GM18519 (cell line): ENCODE data around the gene CLEC3B.
"Not testable (repeated sequence)": the region's sequence is repeated elsewhere in the genome, so short reads cannot be mapped to it uniquely, and the experiment has no call there.

Experiments used
- ATAC-seq: cut with Tn5 transposase; IDR thresholded peaks from one replicate; pipeline ENCODE4 v1.9.1; 2021; ENCODE audit warnings: mild to moderate bottlenecking, moderate library complexity; ENCODE audit not compliant: unreplicated experiment, low FRiP score

Gene CLEC3B, protein sequence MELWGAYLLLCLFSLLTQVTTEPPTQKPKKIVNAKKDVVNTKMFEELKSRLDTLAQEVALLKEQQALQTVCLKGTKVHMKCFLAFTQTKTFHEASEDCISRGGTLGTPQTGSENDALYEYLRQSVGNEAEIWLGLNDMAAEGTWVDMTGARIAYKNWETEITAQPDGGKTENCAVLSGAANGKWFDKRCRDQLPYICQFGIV

DNA sequence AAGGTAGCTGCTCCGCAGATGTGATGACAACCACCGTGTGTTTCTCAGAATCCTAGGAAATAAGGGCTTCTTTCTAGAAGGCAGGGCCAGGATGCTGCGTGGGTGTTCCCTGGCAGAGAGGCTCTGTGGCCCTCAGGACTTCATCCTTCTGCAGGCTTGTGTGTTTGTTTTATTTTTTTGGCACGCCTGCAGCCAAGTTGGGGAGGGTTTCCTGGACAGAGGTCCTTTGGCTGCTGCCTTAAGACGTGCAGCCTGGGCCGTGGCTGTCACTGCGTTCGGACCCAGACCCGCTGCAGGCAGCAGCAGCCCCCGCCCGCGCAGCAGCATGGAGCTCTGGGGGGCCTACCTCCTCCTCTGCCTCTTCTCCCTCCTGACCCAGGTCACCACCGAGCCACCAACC is at the start of gene CLEC3B:
TSS of gene CLEC3B (plus strand) at position 266 of the 400 bp plus-strand sequence. CDS start at position 326, 60 bp downstream.
- ATAC-seq = no peak

DNA sequence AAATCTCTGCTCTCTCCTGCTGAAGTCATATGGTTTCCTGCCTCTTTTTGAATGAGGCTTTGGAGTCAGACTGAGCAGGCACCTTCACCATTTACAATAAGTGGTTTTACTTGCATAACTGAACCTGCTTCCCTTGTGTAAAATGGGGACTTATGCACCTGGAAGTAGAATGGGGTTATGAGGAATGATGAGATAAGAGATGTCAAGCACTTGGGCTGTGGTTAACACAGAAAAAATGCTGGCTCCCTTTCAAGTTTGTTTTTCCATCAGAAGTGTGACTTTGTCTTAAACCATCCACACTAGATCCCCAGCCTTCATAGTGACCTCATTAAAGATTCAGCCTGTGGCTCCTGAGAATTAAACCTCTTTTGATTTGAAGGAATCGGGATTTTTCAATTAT is 44.9 kb upstream of the CLEC3B start:
- ATAC-seq = no peak

DNA sequence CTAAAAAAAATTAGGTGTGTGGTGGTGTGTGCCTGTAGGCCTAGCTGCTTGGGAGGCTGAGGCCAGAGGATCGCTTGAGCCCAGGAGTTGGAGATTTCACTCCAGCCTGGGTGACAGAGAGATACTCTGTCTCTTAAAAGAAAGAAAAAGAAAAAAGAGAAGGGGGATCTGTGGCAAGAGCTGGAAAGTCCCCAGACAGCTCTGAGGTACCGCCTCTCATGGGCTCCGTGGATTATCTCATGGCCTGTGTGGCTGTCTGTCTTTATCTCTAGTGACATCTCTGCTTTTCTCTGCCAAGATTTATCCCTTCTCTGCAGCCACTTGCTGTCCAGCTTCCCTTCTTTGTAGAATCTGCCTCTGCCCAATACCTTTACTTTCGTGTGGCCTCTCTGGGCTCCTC is 44.4 kb upstream of the CLEC3B start:
- ATAC-seq = no peak

DNA sequence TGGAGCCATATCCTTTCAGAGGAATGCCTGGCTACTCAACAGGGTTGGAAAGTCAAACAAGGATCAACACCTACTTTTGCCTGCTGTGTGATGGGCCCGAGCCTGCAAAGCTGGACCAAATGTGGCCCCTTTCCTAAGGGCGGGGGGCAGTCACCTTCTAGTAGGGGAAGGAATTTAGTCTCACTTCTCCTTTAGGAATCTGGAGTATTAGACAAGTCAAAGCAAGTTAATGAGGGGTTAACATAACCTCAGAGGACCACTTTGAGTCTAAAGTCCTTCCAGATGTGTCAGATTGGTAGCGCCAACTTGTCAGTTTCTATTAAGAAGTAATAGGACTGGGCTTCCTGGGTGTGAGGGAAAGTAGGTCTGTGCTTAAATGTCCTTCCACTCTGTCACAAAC is 43.3 kb upstream of the CLEC3B start:
- ATAC-seq = no peak

DNA sequence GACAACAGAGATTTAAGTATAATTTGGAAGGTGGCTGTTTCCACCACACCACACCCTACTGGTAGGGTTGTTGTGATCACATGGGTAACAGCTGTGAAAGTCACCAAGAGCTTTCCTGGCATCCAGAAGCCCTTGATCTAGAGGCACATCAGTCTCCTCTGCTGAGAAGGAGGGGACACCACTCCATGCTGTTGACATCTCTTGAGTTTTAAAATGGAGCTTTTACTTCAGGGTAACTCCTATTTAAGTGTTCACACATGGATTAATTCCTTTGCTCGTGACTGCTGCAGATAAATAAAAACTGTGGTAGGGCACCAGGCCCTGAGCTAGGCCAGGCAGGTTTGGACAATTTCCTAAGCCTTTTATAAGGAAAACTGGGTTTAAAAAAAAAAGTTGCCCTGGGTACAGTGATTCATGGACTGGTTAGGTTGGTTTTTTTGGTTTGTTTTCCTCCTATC is 42.6 kb upstream of the CLEC3B start:
- no peak for ATAC-seq

DNA sequence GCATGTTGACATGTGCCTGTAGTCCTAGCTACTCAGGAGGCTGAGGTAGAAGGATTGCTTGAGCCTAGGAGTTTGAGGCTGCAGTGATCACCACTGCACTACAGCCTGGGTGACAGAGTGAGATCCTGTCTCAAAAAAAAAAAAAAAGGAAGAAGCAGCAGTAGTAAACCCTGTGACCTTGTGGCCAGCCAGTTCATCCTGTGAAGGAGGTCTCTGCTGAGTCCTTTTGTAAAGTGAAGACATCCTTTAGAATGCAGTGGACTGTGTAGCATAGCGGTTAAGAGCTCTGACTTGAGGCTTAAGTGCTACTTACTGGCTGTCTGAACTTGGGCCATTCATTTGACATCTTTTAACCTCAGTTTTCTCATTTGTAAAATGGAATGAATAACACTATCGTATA is 41.8 kb upstream of the CLEC3B start:
- ATAC-seq = no peak

DNA sequence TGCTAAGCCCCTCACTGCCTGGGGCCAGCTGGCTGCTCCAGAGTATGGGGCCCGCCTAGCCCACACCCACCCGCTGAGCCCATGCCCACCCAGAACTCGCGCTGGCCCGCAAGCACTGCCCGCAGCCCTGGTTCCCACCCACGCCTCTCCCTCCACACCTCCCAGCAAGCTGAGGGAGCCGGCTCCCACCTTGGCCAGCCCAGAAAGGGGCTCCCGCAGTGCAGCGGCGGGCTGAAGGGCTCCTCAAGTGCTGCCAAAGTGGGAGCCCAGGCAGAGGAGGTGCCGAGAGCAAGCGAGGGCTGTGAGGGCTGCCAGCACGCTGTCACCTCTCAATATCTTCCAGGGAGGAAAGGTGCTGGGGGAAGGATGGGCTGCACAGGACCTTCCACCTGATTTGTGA is 39.8 kb upstream of the CLEC3B start:
- ATAC-seq = not testable (repeated sequence)

DNA sequence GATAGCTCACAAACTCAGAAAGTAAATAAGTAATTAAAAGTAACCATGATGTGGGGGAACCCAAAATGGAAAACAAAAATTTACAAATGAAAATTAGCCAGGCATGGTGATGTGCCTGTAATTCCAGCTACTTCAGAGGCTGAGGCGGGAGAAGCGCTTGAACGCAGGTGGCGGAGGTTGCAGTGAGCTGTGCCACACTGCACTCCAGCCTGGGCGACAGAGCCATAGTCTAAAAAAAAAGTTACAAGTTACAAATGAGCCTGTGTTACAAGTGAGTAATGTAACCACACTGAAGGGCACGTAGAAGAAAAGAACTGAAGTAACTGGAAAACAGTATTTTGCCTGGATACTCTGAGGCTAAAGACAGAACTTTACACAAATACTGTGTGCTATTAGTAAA is 38.8 kb upstream of the CLEC3B start:
- no peak for ATAC-seq

DNA sequence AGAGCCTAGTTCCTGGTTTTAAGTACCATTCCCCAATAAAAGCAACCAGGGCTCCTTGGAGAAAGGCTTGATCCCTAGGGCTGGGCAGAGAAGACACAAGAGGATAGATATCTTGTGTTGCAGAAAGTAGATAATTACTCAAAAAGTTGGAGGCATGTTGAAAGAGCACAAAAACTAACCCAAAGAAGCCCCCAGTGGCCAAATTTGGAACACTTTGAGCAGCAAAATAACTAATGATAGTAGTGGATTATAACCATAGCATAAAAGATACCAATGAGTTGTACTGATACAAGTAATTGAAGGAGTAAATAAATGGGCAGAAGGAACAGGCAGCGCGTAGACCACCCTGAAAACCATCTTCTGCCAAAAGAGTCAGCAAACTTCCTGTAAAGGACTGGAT is 38.0 kb upstream of the CLEC3B start:
- no peak for ATAC-seq

DNA sequence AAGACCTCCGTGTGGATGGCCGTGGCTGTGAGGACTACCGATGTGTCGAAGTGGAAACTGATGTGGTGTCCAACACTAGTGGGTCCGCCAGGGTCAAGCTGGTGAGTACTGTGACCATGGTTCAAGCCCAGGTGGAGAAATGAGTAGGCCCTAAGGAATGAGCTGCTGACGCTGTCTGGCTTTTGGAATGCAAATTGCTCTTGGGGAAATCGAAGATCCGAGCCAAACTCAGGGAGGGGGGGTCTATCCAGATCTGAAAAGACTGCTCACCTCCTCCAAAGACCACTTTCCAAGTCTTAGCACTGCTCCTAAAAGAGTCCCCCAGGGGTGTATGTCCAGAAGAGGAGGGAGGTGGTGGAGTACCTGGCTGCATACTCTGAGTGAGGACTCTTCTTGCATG is 37.0 kb upstream of the CLEC3B start:
- ATAC-seq = no peak

DNA sequence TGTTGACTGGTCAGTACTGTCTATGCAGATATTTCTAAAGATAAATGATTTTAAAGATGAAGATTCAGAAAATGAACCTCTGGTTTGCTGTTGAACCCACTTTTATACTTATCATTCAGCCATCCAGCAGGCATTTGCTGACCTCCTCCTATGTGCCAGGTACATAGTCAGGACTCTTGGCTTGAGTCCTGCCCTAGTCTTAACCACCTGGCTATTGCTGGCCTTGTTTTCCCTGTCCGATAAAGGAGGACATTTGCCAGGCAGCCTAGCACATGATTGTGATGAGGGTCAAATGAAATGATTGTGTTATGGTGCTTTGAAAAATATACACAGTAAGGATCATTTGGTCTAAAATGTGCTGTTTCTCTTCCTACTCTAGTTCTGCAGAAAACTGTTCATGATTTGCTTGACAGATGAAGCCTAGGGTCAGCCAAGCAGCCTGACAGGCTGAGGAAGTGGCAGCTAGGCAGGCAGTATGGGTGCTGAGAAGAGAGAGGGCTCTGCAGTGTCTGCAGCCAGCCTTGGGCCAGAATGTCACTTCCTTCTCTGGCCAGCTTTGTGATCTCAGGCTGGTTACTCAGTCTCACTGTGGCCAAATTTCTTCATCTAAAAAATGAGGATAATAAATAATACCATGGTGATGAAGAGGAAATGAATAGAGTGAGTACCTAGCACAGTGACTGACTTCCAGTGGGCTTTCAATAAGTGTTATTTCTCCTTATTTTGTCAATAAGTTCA is 36.3 kb upstream of the CLEC3B start:
- ATAC-seq = no peak

DNA sequence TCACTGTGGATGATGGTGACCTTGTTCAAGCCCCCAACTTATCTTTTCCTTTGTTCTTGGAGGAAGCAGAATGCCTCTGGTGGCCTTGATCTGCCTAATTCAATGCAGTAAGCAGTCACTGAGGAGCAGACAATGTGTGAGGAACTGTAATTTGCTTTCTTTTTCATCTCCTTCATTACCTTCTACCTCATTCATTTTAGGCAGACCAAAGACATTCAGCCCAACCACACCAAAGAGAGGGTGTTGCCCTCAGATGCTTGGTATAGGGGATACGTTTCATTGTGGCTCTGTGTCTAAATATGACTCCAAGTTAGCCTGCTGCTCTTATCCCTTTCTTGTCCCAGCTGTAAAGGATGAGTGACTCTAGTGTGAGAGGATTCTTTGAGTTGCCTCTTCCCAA is 34.8 kb upstream of the CLEC3B start:
- no peak for ATAC-seq

DNA sequence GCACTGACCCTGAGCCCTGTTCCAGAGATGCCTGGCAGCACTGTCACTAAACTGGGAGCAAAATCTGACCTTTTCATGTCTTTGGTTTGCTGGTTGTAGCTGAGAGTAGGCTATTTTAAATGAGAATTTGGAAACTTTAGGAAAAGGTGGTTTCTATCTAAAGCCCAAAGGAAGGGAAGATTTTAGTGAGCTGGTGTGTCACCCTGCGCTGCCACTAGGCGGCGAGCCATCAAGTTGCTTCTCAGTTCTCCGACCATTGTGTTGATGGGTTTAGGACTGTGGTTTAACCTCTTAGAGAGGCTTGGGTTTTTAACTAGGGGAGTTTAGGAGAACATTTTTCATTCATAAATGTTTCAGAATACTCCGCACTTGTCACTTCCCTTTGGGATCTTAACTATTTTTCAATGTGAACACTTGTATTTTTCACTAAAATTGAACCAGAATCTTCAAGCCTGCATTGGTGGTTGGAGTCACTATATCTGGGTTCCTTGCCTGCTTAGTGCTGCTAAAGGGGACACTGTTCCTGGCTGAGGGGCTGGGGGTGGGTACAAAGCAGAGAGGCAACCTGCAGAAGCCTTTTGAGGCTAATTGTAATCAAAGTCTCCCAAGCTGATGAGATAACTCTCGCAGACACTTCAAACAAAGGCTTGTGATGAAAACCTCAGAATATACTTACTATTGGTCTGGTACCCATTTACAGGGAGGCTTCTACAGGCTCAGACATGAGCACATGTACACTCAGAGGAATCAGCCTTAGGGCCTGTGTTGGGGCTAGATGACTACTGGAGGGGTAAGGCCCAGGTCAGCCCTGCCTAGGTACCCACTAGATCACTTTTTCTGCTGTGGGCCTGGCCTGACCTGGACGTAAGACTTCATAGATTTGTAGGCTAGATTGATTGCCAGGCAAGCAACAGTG is 33.3 kb upstream of the CLEC3B start:
- no peak for ATAC-seq

DNA sequence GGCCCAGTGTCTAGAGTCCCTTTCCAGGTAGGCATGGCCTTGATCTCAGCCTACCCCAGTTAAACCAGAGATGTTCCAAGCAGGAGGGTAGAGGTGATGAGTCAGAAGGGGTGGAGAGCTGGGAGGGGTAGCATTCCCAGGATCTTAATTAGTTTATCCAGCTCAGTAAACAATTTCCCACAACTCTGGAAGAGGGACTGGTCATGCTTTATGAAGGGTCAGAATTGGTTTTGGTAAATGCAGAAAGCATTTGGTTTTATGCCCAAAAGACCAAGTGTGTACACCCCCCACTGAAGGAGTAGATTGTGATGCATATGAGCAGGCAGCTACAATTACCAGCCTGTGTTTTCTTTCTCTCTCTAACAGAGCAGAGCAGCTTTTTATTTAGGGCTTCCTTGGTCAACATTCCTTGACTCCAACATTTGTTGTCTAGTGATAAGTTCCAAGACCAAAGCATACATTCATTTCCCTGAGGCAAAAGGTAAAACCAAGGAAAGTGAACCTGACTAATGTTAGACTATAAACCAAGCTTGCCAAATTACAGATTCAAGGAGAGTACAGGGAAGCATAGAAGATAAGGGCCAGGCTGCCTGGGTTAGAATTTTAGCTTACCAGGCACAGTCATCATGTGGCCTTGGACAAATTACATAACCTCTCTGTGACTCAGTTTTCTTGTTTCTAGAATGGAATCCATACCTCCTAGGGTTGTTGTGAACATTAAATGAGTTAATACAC is 32.5 kb upstream of the CLEC3B start:
- no peak for ATAC-seq

DNA sequence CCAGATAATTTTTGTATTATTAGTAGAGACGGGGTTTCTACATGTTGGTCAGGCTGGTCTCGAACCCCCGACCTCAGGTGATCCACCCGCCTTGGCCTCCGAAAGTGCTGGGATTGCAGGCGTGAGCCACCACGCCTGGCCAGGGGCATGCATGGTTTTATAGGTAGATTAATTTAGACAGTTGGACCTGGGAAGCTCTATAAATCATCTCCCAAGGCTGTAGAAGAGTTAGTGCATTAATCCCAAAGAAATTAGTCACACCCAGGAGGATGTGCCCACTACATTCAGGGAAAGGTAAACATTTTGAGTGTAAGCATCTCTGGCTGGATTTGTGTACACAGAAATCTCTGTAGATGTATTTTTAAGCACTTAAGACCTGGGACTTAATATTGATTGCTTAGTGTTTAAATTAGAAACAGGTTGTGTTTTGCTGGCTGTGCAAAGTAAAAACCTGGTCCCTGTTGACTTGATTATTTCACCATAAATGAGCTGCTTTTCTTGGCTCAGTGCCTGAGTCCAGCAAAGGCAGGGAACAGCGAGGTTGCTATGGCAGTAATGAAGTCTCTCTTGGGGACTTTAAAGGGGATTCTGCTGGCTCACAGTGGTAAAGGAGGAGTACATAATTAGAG is 30.8 kb upstream of the CLEC3B start:
- ATAC-seq = no peak

DNA sequence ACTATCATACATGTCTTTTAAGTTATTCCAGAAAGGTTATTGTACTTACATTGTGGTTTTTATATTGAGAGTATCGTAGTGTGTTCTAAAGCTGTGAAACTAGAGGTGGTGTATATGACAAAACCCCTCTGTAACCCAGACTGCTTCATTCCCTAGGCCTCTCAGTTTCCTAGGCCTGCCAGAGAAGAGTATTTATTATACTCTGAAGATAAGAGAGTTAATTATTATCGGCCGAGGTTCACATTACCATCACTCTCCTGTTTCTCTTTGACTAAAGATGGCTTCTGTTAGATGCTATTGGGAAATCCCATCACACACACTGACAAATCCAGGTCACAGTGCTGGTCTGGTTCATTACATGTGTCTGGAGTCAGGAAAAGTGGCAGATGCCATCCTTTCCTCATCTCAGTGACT is 29.5 kb upstream of the CLEC3B start:
- no peak for ATAC-seq

DNA sequence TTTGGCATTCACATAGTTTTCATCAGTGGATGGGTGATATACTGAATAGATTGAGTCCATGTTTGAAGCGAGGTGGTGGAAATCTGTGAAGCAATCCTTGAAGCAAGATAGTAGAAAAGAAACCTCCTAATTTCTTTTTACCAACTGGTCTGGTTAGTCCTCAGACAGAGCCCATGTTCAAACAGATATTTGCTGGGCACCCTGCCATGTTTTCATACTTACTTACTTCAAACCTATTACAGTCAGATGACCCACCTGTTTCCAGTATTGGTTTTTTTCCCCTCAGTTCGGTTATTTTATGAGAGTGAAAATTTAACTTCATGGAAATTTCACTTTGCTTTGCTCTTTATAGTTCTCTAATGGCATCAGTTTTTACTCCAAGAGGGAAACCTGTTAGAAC is 26.3 kb upstream of the CLEC3B start:
- no peak for ATAC-seq

DNA sequence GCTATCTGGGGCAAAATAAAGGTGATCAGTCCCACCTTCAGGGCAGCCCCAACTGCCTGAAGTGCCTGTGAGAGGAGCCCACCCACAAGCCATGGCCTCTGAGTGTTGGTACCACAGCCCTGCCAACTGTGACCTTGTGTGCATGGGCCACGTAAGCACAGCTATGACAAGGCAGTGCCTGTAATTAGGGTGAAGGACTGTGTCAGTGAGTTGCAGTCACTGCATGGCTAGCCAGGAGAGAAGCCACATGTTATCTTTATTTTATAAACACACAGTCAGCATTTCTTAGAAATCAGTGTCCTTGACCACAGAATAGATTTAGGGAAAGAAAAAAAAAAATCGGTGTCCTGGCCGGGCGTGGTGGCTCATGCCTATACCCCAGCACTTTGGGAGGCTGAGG is 25.3 kb upstream of the CLEC3B start:
- no peak for ATAC-seq

DNA sequence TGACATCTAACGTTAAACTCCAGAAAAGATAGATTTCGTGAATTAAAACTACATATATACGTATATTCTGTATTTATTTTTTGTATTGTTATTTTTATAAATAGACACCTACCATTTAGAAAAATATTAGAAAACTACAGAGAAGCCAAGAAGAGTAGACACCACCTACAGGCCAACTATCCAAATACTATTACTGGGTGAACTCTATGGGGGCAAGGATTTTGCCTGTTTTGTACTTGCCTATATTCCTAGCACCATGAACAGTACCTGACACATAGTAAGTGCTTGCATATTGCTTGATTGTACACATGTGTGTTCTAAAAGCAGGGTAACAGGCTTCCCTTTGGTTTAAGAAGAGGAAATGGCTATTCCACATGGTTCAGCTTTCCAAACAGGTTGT is 24.4 kb upstream of the CLEC3B start:
- no peak for ATAC-seq

DNA sequence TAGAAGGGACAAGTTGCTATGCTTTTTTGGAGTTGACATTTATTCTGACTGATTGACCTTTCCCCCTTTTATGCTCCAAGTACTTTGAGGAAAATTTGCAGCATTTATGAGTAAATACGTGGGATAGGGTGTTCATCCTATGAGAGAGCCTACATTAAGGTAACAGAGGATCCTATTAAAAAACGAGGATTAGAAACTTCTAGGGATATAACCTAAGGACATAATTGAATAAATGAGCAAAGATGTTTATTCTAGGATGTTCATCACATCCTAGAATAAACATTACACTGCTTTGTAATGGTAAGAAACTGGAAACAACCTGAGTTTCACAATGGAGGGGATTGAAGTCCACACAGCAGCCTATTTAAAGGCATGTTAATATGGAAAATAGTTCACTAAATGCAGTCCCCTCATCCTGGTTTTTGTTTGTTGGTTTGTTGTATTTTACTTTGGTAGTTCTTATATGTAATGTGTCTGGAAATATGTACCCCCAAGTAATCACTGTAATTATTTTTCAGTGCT is 23.9 kb upstream of the CLEC3B start:
- no peak for ATAC-seq
